Left forelimb (tissue), 1 donor: ENCODE data around the gene RGS2.

Experiments used
- DNase-seq: peaks from one replicate; pipeline ENCODE4 v3.0.0-alpha.2; 2018; ENCODE audit warnings: low spot score

RGS2 gene

GRCh38 chr1:192795916-192796618 lies 12.8 kb upstream of the RGS2 start:
- no peak for DNase-seq

GRCh38 chr1:192797143-192797542 lies 11.7 kb upstream of the RGS2 start:
- DNase-seq = no peak

- no peak for DNase-seq
Observed at GRCh38 chr1:192797891-192798290, 10.9 kb upstream of the RGS2 start.

DNA sequence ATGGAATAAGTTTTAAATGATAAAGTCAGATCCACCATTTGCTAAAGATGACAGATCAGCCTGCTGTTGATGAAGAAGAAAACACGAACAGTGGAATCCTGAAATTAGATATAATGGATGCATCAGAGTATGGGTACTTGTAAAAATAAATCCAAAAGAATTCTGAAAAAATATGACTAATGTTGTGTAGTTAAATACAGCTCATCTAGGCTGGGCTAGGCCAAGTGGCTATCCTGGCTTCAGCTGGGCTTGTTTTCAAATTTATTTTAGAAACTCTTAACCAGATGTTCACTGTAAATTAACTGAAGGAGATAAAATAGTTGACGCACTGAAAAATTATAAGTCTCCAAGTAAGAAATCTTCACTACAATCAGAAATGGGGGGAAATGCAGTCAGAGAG lies 7.4 kb upstream of the RGS2 start:
- DNase-seq = no peak

GRCh38 chr1:192802406-192802805 lies 6.4 kb upstream of the RGS2 start:
- DNase-seq = no peak

GRCh38 chr1:192803501-192803900 lies 5.3 kb upstream of the RGS2 start:
- no peak for DNase-seq

DNA sequence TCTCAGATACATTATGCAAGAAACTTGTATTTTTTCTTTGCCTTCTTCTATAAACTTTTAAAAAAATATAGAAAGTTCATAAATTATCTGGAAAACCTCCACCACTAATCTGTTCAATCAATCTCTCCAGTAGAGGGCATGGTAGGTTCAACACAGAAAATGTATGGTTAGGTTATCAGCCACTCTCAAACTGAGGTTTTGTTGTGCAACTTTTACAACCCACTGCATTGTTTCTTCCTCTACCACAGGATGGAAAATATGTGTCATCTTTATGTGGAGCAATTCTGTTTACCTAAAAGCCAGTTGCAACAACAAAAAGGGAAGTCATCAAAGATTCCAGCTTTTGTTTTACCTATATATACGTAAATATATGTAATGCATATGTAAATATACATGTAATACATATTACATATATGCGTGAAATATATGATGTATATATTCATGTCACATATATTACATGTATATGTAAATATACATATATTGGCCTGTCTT lies 3.0 kb upstream of the RGS2 start:
- no peak for DNase-seq

DNA sequence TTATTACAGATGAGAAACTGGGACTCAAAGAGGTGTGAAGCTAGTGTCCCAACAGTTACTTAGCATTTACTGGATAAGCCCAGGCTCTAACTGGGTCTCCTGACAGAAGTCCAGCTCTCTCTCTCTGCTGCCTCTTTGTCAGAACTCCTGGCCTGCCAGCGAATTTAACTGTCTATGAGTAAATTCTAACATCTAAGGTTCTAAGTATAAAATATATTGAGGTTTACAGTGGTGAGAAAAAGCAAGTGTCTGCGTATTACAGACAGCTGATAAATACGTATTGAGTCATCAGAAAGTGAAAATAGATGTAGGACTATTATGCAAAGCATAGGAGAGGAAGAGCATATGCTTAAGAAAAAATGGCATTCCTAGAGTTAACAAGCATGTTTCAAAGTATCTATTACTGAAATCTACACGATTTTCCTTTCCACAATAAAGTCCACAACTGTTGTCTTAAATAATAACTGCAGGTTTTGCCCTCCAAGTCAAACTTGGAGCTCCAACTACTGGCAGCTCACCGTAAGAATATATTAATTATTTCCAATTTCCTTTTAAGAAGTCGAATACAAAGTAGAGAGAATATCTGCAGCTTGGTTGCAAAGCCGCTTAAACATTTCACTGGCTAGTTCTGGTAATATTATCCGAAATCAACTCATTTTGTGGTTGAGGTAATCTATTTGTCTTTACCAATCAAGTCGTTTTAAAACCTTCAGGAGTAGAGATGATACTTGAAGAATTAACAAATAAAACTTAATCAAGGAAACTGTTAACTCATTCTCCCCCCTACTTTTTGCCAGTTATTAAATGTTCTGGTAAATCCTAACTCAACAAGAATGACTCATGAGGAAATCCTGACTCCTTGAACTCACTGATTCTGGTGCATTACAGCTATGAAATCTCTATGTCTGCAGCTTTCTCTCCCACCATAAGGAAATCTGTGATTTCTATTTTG lies 1.4 kb upstream of the RGS2 start:
- DNase-seq = no peak

- no peak for DNase-seq
Observed at GRCh38 chr1:192808163-192808517, 699 bp upstream of the RGS2 start.

GRCh38 chr1:192809307-192810252 lies 741 bp downstream of the RGS2 start:
- no peak for DNase-seq

DNA sequence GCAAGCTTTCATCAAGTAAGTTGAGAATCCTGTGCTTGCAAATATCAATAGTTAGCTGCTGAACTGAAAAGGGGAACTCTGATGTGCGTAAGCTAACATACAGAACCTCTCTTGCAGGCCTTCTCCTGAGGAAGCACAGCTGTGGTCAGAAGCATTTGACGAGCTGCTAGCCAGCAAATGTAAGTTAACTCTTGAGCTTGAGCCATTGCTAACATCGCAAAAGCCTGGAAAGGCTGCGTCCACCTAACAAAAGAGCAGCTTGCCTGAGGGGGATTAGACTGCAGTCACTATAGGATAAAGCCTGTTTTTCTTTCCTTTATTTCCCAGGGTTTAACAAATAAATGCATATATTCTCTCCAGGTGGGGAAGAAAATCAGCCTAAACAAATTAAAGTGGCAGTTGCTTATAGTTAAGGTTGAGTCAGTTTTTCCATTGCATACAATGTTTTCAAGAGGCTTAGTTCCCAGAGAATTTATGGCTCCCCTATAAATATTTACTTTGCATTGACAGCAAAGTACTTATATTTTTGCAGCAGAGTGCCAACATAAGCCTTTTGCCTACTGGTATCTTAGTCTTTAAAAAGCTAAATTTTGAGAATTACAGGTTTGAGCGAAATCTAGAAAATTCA lies 1.5 kb downstream of the RGS2 start:
- DNase-seq = no peak

GRCh38 chr1:192811006-192811405 lies 2.2 kb downstream of the RGS2 start:
- no peak for DNase-seq

GRCh38 chr1:192811594-192812239 lies 2.9 kb downstream of the RGS2 start:
- DNase-seq = no peak

GRCh38 chr1:192812420-192813209 lies 3.8 kb downstream of the RGS2 start:
- no peak for DNase-seq

GRCh38 chr1:192814805-192815204 lies 6.0 kb downstream of the RGS2 start:
- no peak for DNase-seq

DNA sequence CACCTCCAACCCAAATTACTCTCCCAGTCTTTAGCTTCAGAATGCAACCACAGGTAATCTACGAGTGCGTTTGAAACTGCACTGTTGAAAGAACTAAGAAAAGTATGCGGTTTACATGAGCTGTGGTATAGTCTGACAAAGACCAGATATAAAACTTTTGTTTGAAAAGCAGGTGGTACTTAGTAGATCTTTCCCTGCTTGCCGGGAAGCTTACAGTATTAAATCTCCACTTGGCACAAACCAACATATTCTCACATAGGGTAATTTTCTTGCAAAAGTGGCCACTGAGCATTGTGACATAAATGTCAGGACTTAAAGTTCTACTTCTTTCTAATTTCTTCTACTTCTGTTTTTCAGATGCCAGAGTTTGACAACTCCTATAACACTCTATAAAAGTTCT lies 8.4 kb downstream of the RGS2 start:
- no peak for DNase-seq

- DNase-seq = no peak
Observed at GRCh38 chr1:192821296-192821695, 12.5 kb downstream of the RGS2 start.

GRCh38 chr1:192824511-192824910 lies 15.7 kb downstream of the RGS2 start:
- no peak for DNase-seq

- DNase-seq = no peak
Observed at GRCh38 chr1:192826791-192827546, 18.1 kb downstream of the RGS2 start.
